LNCAP (cell line): Measurements from ENCODE around the gene ABCA8.

Experiments used
- CTCF ChIP-seq: fragments of 450-650 bp; IDR thresholded peaks from 2 replicates; pipeline ENCODE4 v1.5.1; 2017; ENCODE audit warnings: mild to moderate bottlenecking

The ABCA8 gene

GRCh38 chr17:68824707-68825106 is 130.5 kb downstream of the ABCA8 start:
- no peak for TF ChIP-seq CTCF

DNA sequence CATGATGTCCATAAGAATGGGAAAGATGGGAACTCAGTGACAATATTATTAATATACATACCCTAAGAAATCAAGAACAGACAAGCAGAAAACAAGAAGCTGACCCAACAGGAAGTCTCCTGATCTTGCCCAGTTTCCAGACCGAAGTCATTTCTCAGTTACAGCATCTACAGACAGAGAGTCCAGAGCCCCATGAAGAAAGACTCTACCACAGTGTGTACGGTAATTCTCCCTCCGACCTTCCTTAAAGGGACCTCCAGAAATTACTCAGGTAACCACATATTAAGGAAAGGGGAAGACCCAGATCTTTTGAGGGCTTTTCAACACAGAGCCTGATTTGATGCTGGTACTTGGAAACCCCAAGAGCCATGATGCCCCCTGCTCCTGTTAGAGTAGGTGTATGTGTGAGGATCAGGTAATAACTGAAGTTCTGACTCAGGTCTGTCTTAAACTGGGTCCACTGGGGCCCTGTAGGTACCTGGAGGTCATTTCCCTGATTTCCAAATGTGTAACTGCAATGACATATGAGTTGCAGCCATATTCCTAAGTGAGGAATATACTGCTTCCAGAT is 132.4 kb downstream of the ABCA8 start:
- TF ChIP-seq CTCF: no peak

- no peak for TF ChIP-seq CTCF
Measured at GRCh38 chr17:68821860-68822696, 133.1 kb downstream of the ABCA8 start.

DNA sequence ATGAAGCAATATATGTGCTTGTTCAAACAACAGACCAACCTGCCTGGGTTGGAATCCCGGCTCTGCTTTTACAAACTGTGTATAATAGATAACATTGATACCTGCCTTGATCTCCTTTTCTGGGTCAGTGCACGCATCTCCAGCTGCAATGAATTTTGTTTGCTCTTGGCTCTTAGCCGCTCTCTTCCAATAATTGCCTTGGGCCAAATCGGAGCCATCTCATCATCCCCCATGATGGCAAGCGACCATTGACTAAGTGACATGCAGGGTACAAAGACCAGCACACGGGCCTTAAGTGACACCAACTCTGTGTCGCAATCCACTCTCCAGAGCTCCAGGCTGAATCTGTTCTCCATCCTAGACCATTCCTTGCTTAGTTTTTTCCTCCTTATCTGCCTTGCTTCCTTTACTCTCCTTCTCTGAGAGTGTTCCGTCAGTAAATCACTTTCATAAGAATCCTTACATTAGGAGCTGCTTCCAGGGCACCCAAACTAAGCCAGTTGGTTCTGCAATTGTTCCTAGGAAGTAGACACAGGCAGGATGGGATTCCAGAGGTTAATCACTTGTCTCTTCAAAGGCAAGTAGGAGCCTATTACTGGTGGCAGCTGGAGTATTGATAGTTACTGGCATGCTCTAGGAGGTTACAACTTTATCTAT is 134.2 kb downstream of the ABCA8 start:
- TF ChIP-seq CTCF: no peak

GRCh38 chr17:68820476-68820824 is 134.7 kb downstream of the ABCA8 start:
- TF ChIP-seq CTCF: no peak

- no peak for TF ChIP-seq CTCF
Measured at GRCh38 chr17:68819465-68819864, 135.7 kb downstream of the ABCA8 start.
